Trophoblast cell (in vitro differentiated cells and primary cell): ENCODE measurements around the gene SFXN5.

Source experiments
- DNase-seq, 2 donors: peaks; one replicate each; pipeline ENCODE4 v3.0.0-alpha.2; 2016
- H2AFZ ChIP-seq: 2 replicates; pipeline ENCODE4 v1.6.1; 2013; ENCODE audit warnings: low read length, moderate library complexity, mild to moderate bottlenecking; ENCODE audit not compliant: insufficient read depth, poor library complexity
- H2AK5ac ChIP-seq: 2 replicates; pipeline ENCODE4 v1.6.1; 2013; ENCODE audit warnings: mild to moderate bottlenecking, low read length
- H2BK120ac ChIP-seq: 2 replicates; pipeline ENCODE4 v1.6.1; 2013; ENCODE audit warnings: low read length, mild to moderate bottlenecking, moderate library complexity; ENCODE audit not compliant: insufficient read depth, poor library complexity
- H2BK12ac ChIP-seq: 2 replicates; pipeline ENCODE4 v1.6.1; 2013; ENCODE audit warnings: mild to moderate bottlenecking, low read length, moderate library complexity
- H2BK5ac ChIP-seq: 2 replicates; pipeline ENCODE4 v1.6.1; 2013; ENCODE audit warnings: low read length, low read depth, moderate library complexity, mild to moderate bottlenecking; ENCODE audit not compliant: poor library complexity
- H3K14ac ChIP-seq: 2 replicates; pipeline ENCODE4 v1.6.1; 2013; ENCODE audit warnings: mild to moderate bottlenecking, low read length
- H3K18ac ChIP-seq: 2 replicates; pipeline ENCODE4 v1.6.1; 2013; ENCODE audit warnings: mild to moderate bottlenecking, low read length
- H3K23ac ChIP-seq: 2 replicates; pipeline ENCODE4 v1.6.1; 2013; ENCODE audit warnings: low read length
- H3K27ac ChIP-seq: 2 replicates; pipeline ENCODE4 v1.5.1; 2013; ENCODE audit warnings: low read depth, mild to moderate bottlenecking, inconsistent platforms, low read length, moderate library complexity
- H3K27me3 ChIP-seq: 2 replicates; pipeline ENCODE4 v1.6.1; 2013; ENCODE audit warnings: inconsistent platforms, mild to moderate bottlenecking, low read length, moderate library complexity; ENCODE audit not compliant: insufficient read depth
- H3K36me3 ChIP-seq, 2 experiments: 1 replicate in 1 of 2; 2 replicates in 1 of 2; pipeline ENCODE4 v1.6.1; 2013; ENCODE audit warnings: low read length in 2 of 2, mild to moderate bottlenecking in 2 of 2, moderate library complexity in 1 of 2; ENCODE audit not compliant: insufficient read depth in 2 of 2, control insufficient read depth in 1 of 2
- H3K4ac ChIP-seq: 2 replicates; pipeline ENCODE4 v1.6.1; 2013; ENCODE audit warnings: low read depth, mild to moderate bottlenecking, low read length, moderate library complexity
- H3K4me1 ChIP-seq, 2 experiments: 1 replicate in 1 of 2; 2 replicates in 1 of 2; pipeline ENCODE4 v1.6.1; 2013; ENCODE audit warnings: low read length in 2 of 2, mild to moderate bottlenecking in 2 of 2, moderate library complexity in 1 of 2; ENCODE audit not compliant: insufficient read depth in 2 of 2, control insufficient read depth in 1 of 2
- H3K4me2 ChIP-seq: 2 replicates; pipeline ENCODE4 v1.6.1; 2013; ENCODE audit warnings: inconsistent platforms, mild to moderate bottlenecking, low read length, moderate library complexity
- H3K4me3 ChIP-seq: 2 replicates; pipeline ENCODE4 v1.5.1; 2013; ENCODE audit warnings: mild to moderate bottlenecking, low read depth, low read length, inconsistent platforms
- H3K79me1 ChIP-seq: one replicate; pipeline ENCODE4 v1.6.1; 2013; ENCODE audit warnings: low read length
- H3K79me2 ChIP-seq: 2 replicates; pipeline ENCODE4 v1.6.1; 2013; ENCODE audit warnings: low read length, mild to moderate bottlenecking; ENCODE audit not compliant: control insufficient read depth, insufficient read depth, poor library complexity
- H3K9ac ChIP-seq: 2 replicates; pipeline ENCODE4 v1.6.1; 2013; ENCODE audit warnings: mild to moderate bottlenecking, low read length
- H3K9me3 ChIP-seq: 2 replicates; pipeline ENCODE4 v1.6.1; 2013; ENCODE audit warnings: low read depth, mild to moderate bottlenecking, control low read depth, inconsistent platforms, low read length; ENCODE audit not compliant: insufficient read depth
- H4K12ac ChIP-seq: 2 replicates; pipeline ENCODE4 v1.6.1; 2013; ENCODE audit warnings: low read depth, mild to moderate bottlenecking, low read length, moderate library complexity
- H4K8ac ChIP-seq: 2 replicates; pipeline ENCODE4 v1.6.1; 2013; ENCODE audit warnings: low read depth, mild to moderate bottlenecking, low read length, moderate library complexity
- H4K91ac ChIP-seq: one replicate; pipeline ENCODE4 v1.6.1; 2013; ENCODE audit warnings: low read depth, mild to moderate bottlenecking, low read length, moderate library complexity
- WGBS: extraction: QIAGEN DNeasy Blood & Tissue Kit; methylation state at CpG from one replicate; pipeline ENCODE4 v1.1.7; 2013; ENCODE audit warnings: missing lambda C conversion rate; ENCODE audit not compliant: insufficient read length, insufficient coverage; ENCODE audit errors: extremely low coverage; 5-methylcytosine and 5-hydroxymethylcytosine counted together

Gene SFXN5

GRCh38 chr2:73078457-73079411 lies 7.2 kb upstream of the SFXN5 start:
- no peaks in the 10 kb centered on the region for H3K79me1 ChIP-seq
- peaks cover 14 to 18% of the 10 kb centered on the region in 2 experiments for H3K36me3 ChIP-seq
- no peak overlapping the region for H2BK12ac ChIP-seq
- H4K8ac ChIP-seq = no peak overlapping the region
- no peak overlapping the region for H2AFZ ChIP-seq
- no peak overlapping the region for H3K4me3 ChIP-seq
- no peak overlapping the region for H3K23ac ChIP-seq
- DNase-seq = no peak
- no peak overlapping the region for H2BK120ac ChIP-seq
- no peak overlapping the region for H3K27ac ChIP-seq
- no CpG with 5 or more reads among the region's 13 CpGs for WGBS
- no peak overlapping the region for H3K9ac ChIP-seq
- peaks cover 11 to 12% of the 10 kb centered on the region in 2 experiments for H3K4me1 ChIP-seq
- no peaks in the 10 kb centered on the region for H3K79me2 ChIP-seq
- H4K91ac ChIP-seq = no peak overlapping the region
- no peak overlapping the region for H4K12ac ChIP-seq
- H3K18ac ChIP-seq = no peak overlapping the region
- no peak overlapping the region for H2AK5ac ChIP-seq
- H3K4ac ChIP-seq = no peak overlapping the region
- no peak overlapping the region for H2BK5ac ChIP-seq
- no peaks in the 10 kb centered on the region for H3K27me3 ChIP-seq
- H3K4me2 ChIP-seq = no peak overlapping the region
- H3K9me3 ChIP-seq = no peaks in the 10 kb centered on the region
- H3K14ac ChIP-seq = no peak overlapping the region

GRCh38 chr2:73077424-73077795 lies 5.9 kb upstream of the SFXN5 start:
- no peak overlapping the region for H3K4ac ChIP-seq
- no peak overlapping the region for H3K4me2 ChIP-seq
- no peak overlapping the region for H3K9ac ChIP-seq
- H3K4me3 ChIP-seq = no peak overlapping the region
- no CpG with 5 or more reads among the region's 1 CpG for WGBS
- no peak overlapping the region for H2BK12ac ChIP-seq
- H2AFZ ChIP-seq = no peak overlapping the region
- no peak overlapping the region for H4K91ac ChIP-seq
- no peaks in the 10 kb centered on the region for H3K79me2 ChIP-seq
- H3K23ac ChIP-seq = no peak overlapping the region
- H3K27me3 ChIP-seq = no peaks in the 10 kb centered on the region
- H2AK5ac ChIP-seq = no peak overlapping the region
- H3K36me3 ChIP-seq = peaks cover 13 to 18% of the 10 kb centered on the region in 2 experiments
- no peak overlapping the region for H4K8ac ChIP-seq
- H2BK5ac ChIP-seq = no peak overlapping the region
- no peak overlapping the region for H2BK120ac ChIP-seq
- H3K9me3 ChIP-seq = no peaks in the 10 kb centered on the region
- H3K4me1 ChIP-seq = peaks cover 11 to 12% of the 10 kb centered on the region in 2 experiments
- H4K12ac ChIP-seq = no peak overlapping the region
- H3K14ac ChIP-seq = no peak overlapping the region
- no peak overlapping the region for H3K27ac ChIP-seq
- H3K18ac ChIP-seq = no peak overlapping the region
- no peaks in the 10 kb centered on the region for H3K79me1 ChIP-seq
- no peak for DNase-seq

- Histone ChIP-seq H4K8ac (no peak overlapping the region), H4K91ac (no peak overlapping the region), H2BK12ac (no peak overlapping the region), H3K9me3 (no peaks in the 10 kb centered on the region), H3K23ac (no peak overlapping the region), H3K14ac (no peak overlapping the region), H3K18ac (no peak overlapping the region), H3K27ac (no peak overlapping the region), H2AK5ac (no peak overlapping the region), H3K9ac (no peak overlapping the region), H3K4me1 (peaks cover 14 to 15% of the 10 kb centered on the region in 2 experiments), H3K79me1 (peaks cover 2% of the 10 kb centered on the region), H3K4me3 (no peak overlapping the region), H2BK5ac (no peak overlapping the region), H3K36me3 (peaks cover 13 to 18% of the 10 kb centered on the region in 2 experiments), H3K79me2 (no peaks in the 10 kb centered on the region), H3K4ac (no peak overlapping the region), H2AFZ (no peak overlapping the region), H3K4me2 (no peak overlapping the region), H2BK120ac (no peak overlapping the region), H4K12ac (no peak overlapping the region), H3K27me3 (no peaks in the 10 kb centered on the region)
- no CpG with 5 or more reads among the region's 8 CpGs for WGBS
- DNase-seq = no peak
These were observed 5.3 kb upstream of the SFXN5 start for GRCh38 chr2:73076701-73077423.

GRCh38 chr2:73075477-73076373 lies 4.2 kb upstream of the SFXN5 start:
- H3K4ac ChIP-seq = no peak overlapping the region
- H2BK12ac ChIP-seq = no peak overlapping the region
- no peak overlapping the region for H2BK5ac ChIP-seq
- no peak overlapping the region for H2AFZ ChIP-seq
- no peak overlapping the region for H3K18ac ChIP-seq
- H3K27ac ChIP-seq = no peak overlapping the region
- no peak overlapping the region for H2BK120ac ChIP-seq
- H3K9me3 ChIP-seq = no peaks in the 10 kb centered on the region
- peaks cover 13 to 18% of the 10 kb centered on the region in 2 experiments for H3K36me3 ChIP-seq
- peaks cover 10% of the 10 kb centered on the region for H3K79me1 ChIP-seq
- H3K4me1 ChIP-seq = peaks cover 7 to 8% of the 10 kb centered on the region in 2 experiments
- H3K79me2 ChIP-seq = peaks cover 6% of the 10 kb centered on the region
- H3K14ac ChIP-seq = no peak overlapping the region
- H2AK5ac ChIP-seq = no peak overlapping the region
- no CpG with 5 or more reads among the region's 23 CpGs for WGBS
- no peak overlapping the region for H4K91ac ChIP-seq
- H3K23ac ChIP-seq = no peak overlapping the region
- H4K12ac ChIP-seq = no peak overlapping the region
- H3K27me3 ChIP-seq = no peaks in the 10 kb centered on the region
- no peak overlapping the region for H3K9ac ChIP-seq
- H4K8ac ChIP-seq = no peak overlapping the region
- no peak overlapping the region for H3K4me2 ChIP-seq
- H3K4me3 ChIP-seq = no peak overlapping the region
- DNase-seq = no peak
